Measurements from ENCODE around the gene FOXJ3.

The FOXJ3 gene

GRCh38 chr1:42191319-42191718 is 143.7 kb downstream of the FOXJ3 start:
- H3K36me3 ChIP-seq (ENCODE audit: control insufficient read depth in 2 of 2, insufficient read depth in 1 of 2, low read length in 2 of 2), result peaks cover 4 to 85% of the 10 kb centered on the region in 2 experiments

GRCh38 chr1:42189931-42190853 is 144.8 kb downstream of the FOXJ3 start:
- H3K9me3 ChIP-seq (ENCODE audit: control insufficient read depth, insufficient read depth, low read depth, low read length), result no peaks in the 10 kb centered on the region
- H3K36me3 ChIP-seq (ENCODE audit: control insufficient read depth in 2 of 2, insufficient read depth in 1 of 2, low read length in 2 of 2), result peaks cover 8 to 83% of the 10 kb centered on the region in 2 experiments
- no peak overlapping the region for H3K4me3 ChIP-seq (ENCODE audit: low read depth, low read length)
- no peak overlapping the region for H3K27ac ChIP-seq (ENCODE audit: extremely low read depth, low read depth, low read length)
- CTCF ChIA-PET, result interaction anchor here (0.7 to 1.0 kb wide), 3 partner anchors 13 to 117 kb away, joined by 3 to 7 read pairs (median 3); no protein-coding TSS in a partner anchor
- POLR2A ChIA-PET, result no interaction called here
- H3K4me1 ChIP-seq (ENCODE audit: control insufficient read depth, insufficient read depth, low read length), result no peaks in the 10 kb centered on the region
- no peak for TF ChIP-seq ZNF544 (tag by site-specific recombination; IDR thresholded peaks at IDR 0.05)
- no peak for TF ChIP-seq ZBTB6 (tag by site-specific recombination; IDR thresholded peaks at IDR 0.05)
- no peak for TF ChIP-seq ZNF266 (tag by site-specific recombination; IDR thresholded peaks at IDR 0.05; ENCODE audit: low read depth)
- TF ChIP-seq TCF7L2 (IDR thresholded peaks at IDR 0.05; ENCODE audit: borderline replicate concordance, low read depth, low read length), result no peak
- TF ChIP-seq GLI4 (tag by site-specific recombination; IDR thresholded peaks at IDR 0.05), result no peak
- TF ChIP-seq ZSCAN30 (tag by site-specific recombination; IDR thresholded peaks at IDR 0.05), result no peak

More at GRCh38 chr1:42191319-42191718, 143.7 kb downstream of the FOXJ3 start:
- H3K4me1 ChIP-seq (ENCODE audit: control insufficient read depth, insufficient read depth, low read length), result no peaks in the 10 kb centered on the region
- H3K9me3 ChIP-seq (ENCODE audit: control insufficient read depth, insufficient read depth, low read depth, low read length), result no peaks in the 10 kb centered on the region
- ChIA-PET POLR2A (no interaction called here), CTCF (interaction anchor here (0.7 kb wide), 2 partner anchors 18 to 118 kb away, joined by 3 read pairs; no protein-coding TSS in a partner anchor)
- no peak overlapping the region for H3K27ac ChIP-seq (ENCODE audit: extremely low read depth, low read depth, low read length)
- H3K4me3 ChIP-seq (ENCODE audit: low read depth, low read length), result no peak overlapping the region
- no peak for TF ChIP-seq MEIS1 (CRISPR knock-in tag; IDR thresholded peaks at IDR 0.05; ENCODE audit: borderline replicate concordance)
- no peak for TF ChIP-seq SP3 (tag by site-specific recombination; IDR thresholded peaks at IDR 0.05)
- TF ChIP-seq ZNF596 (tag by site-specific recombination; IDR thresholded peaks at IDR 0.05), result no peak
- TF ChIP-seq INSM2 (tag by site-specific recombination; IDR thresholded peaks at IDR 0.05), result no peak
- TF ChIP-seq ZNF2 (tag by site-specific recombination; IDR thresholded peaks at IDR 0.05), result no peak
- TF ChIP-seq ZNF658 (tag by site-specific recombination; IDR thresholded peaks at IDR 0.05), result no peak
- TF ChIP-seq ZNF704 (tag by site-specific recombination; IDR thresholded peaks at IDR 0.05), result no peak
- no peak for TF ChIP-seq ZNF280D (tag by site-specific recombination; IDR thresholded peaks at IDR 0.05)
- no peak for TF ChIP-seq ZBTB1 (tag by site-specific recombination; IDR thresholded peaks at IDR 0.05)
- TF ChIP-seq ZNF416 (tag by site-specific recombination; IDR thresholded peaks at IDR 0.05), result no peak

All from HEK293 (cell line).